A549 (cell line): Measurements from ENCODE around the gene SLC37A1. TPM values are rescaled to one million over a fixed set of nuclear protein-coding genes. Genes with fewer than 3 reads are reported as not detected.

ENCODE experiments used
- ATAC-seq, 2 experiments: fragments of 200-7000 bp in 1 of 2; fragments of >200 bp in 1 of 2; cut with Nextera tagmentation in 1 of 2; cut with Tn5 transposase in 1 of 2; 3 replicates each; pipeline versions ENCODE4 v1.8.0 to v1.9.1; 2018 to 2020; ENCODE audit warnings: mild to moderate bottlenecking in 1 of 2, moderate library complexity in 1 of 2
- CTCF ChIA-PET: fragments of 300-600 bp; sonication (Branson Sonifier 250); formaldehyde crosslinking; extraction: SDS; loops from one replicate; lab custom pipeline; 2021; ENCODE audit warnings: antibody characterized with exemption, inconsistent platforms; lab: Yijun Ruan, JAX
- POLR2A ChIA-PET: fragments of 350-600 bp; formaldehyde crosslinking; extraction: SDS; loops from one replicate; lab custom pipeline; 2021; ENCODE audit warnings: antibody characterized with exemption, inconsistent platforms; lab: Yijun Ruan, JAX
- DNase-seq, 2 experiments: peaks; one replicate each; pipeline versions ENCODE4 v3.0.0 to v3.0.0-alpha.2; 2011 to 2016; ENCODE audit warnings: low read depth in 1 of 2, low spot score in 1 of 2
- FAIRE-seq: peaks from 2 replicates; lab custom pipeline; 2011; peaks lifted over from hg19 to GRCh38; lab: Jason Lieb, UNC
- H3K27ac ChIP-seq, 2 experiments: fragments of >200 bp; sonication (Bioruptor Twin); formaldehyde crosslinking; 3 replicates each; pipeline ENCODE4 v1.5.1; 2016 to 2017
- H3K4me1 ChIP-seq: fragments of >200 bp; sonication (Bioruptor Twin); formaldehyde crosslinking; 3 replicates; pipeline ENCODE4 v1.6.1; 2016
- H3K4me2 ChIP-seq: fragments of >200 bp; sonication (Bioruptor Twin); formaldehyde crosslinking; 3 replicates; pipeline ENCODE4 v1.6.1; 2016
- H3K4me3 ChIP-seq: fragments of >200 bp; sonication (Bioruptor Twin); formaldehyde crosslinking; 3 replicates; pipeline ENCODE4 v1.5.1; 2016
- H3K9me3 ChIP-seq: fragments of >200 bp; sonication (Bioruptor Twin); formaldehyde crosslinking; 3 replicates; pipeline ENCODE4 v1.6.1; 2016
- BHLHE40 ChIP-seq: IDR thresholded peaks from 2 replicates; pipeline ENCODE4 v1.6.1; 2012; ENCODE audit warnings: low read depth, low read length, inconsistent platforms
- CBX2 ChIP-seq: fragments of 200-600 bp; sonication (generic); IDR thresholded peaks from 2 replicates; pipeline ENCODE4 v1.6.1; 2016; ENCODE audit warnings: low read depth, mild to moderate bottlenecking, borderline replicate concordance
- EHMT2 ChIP-seq: fragments of 200-600 bp; sonication (generic); IDR thresholded peaks from 2 replicates; pipeline ENCODE4 v1.6.1; 2016; ENCODE audit warnings: antibody characterized with exemption, low read depth, mild to moderate bottlenecking, moderate library complexity
- FOXS1 ChIP-seq: fragments of 250-450 bp; sonication (Bioruptor Pico); IDR thresholded peaks from 2 replicates; pipeline ENCODE4 v1.5.0; 2020; ENCODE audit warnings: mild to moderate bottlenecking, moderate library complexity
- HDAC2 ChIP-seq: fragments of 200-600 bp; sonication (generic); IDR thresholded peaks from 2 replicates; pipeline ENCODE4 v1.6.1; 2016
- HES2 ChIP-seq: fragments of >200 bp; sonication (Bioruptor Twin); formaldehyde crosslinking; IDR thresholded peaks from 2 replicates; pipeline ENCODE4 v1.6.1; 2016
- HEYL ChIP-seq: fragments of 250-450 bp; sonication (Bioruptor Pico); IDR thresholded peaks from 2 replicates; pipeline ENCODE4 v1.8.0; 2021; ENCODE audit warnings: mild to moderate bottlenecking, moderate library complexity
- HOXA7 ChIP-seq: fragments of 250-450 bp; sonication (Bioruptor Pico); IDR thresholded peaks from 2 replicates; pipeline ENCODE4 v1.5.0; 2020; ENCODE audit warnings: mild to moderate bottlenecking, moderate library complexity
- KDM1A ChIP-seq: fragments of 200-600 bp; sonication (generic); IDR thresholded peaks from 2 replicates; pipeline ENCODE4 v1.6.1; 2016; ENCODE audit warnings: low read depth, mild to moderate bottlenecking
- KDM5A ChIP-seq: fragments of 200-600 bp; sonication (generic); IDR thresholded peaks from 2 replicates; pipeline ENCODE4 v1.6.1; 2016; ENCODE audit warnings: antibody characterized with exemption, mild to moderate bottlenecking
- MAX ChIP-seq: IDR thresholded peaks from 2 replicates; pipeline ENCODE4 v1.6.1; 2012
- MAZ ChIP-seq: fragments of 150-350 bp; IDR thresholded peaks from 2 replicates; pipeline ENCODE4 v1.6.1; 2014; ENCODE audit warnings: antibody characterized with exemption, low read depth, low read length, borderline replicate concordance
- MYC ChIP-seq: IDR thresholded peaks from 2 replicates; pipeline ENCODE4 v1.6.1; 2012; ENCODE audit warnings: mild to moderate bottlenecking, inconsistent platforms, low read length, improper control_type of control experiment, borderline replicate concordance
- NR3C1 ChIP-seq: fragments of >200 bp; sonication (Bioruptor Twin); formaldehyde crosslinking; IDR thresholded peaks from 3 replicates; pipeline ENCODE4 v1.6.1; 2017
- PHF8 ChIP-seq: fragments of 200-600 bp; sonication (generic); IDR thresholded peaks from 2 replicates; pipeline ENCODE4 v1.6.1; 2016; ENCODE audit warnings: low read depth, mild to moderate bottlenecking, antibody characterized with exemption, moderate library complexity, borderline replicate concordance
- POLR2AphosphoS2 ChIP-seq: conservative IDR thresholded peaks from 2 replicates; pipeline ENCODE4 v1.6.1; 2012; ENCODE audit warnings: low read length, improper control_type of control experiment, inconsistent platforms
- RAD21 ChIP-seq, 2 experiments: fragments of >200 bp in 1 of 2; sonication (Bioruptor Twin) in 1 of 2; formaldehyde crosslinking in 1 of 2; IDR thresholded peaks in 1 of 2; conservative IDR thresholded peaks in 1 of 2; 2 replicates in 1 of 2; 3 replicates in 1 of 2; pipeline ENCODE4 v1.6.1; 2012 to 2018; ENCODE audit warnings: inconsistent platforms in 1 of 2
- REST ChIP-seq: fragments of 200-600 bp; sonication (generic); IDR thresholded peaks from 2 replicates; pipeline ENCODE4 v1.6.1; 2016; ENCODE audit warnings: antibody characterized with exemption, mild to moderate bottlenecking, moderate library complexity
- SMC3 ChIP-seq: fragments of >200 bp; sonication (Bioruptor Twin); formaldehyde crosslinking; IDR thresholded peaks from 3 replicates; pipeline ENCODE4 v1.6.1; 2018; ENCODE audit warnings: inconsistent platforms
- SREBF2 ChIP-seq: fragments of 450-650 bp; IDR thresholded peaks from 2 replicates; pipeline ENCODE4 v1.6.1; 2014; ENCODE audit warnings: mild to moderate bottlenecking, moderate library complexity
- TFCP2L1 ChIP-seq: fragments of 250-450 bp; sonication (Bioruptor Pico); IDR thresholded peaks from 2 replicates; pipeline ENCODE4 v1.5.0; 2021; ENCODE audit warnings: mild to moderate bottlenecking
- ZFP36 ChIP-seq: fragments of 450-650 bp; IDR thresholded peaks from 2 replicates; pipeline ENCODE4 v1.6.1; 2014; ENCODE audit warnings: borderline replicate concordance; ENCODE audit not compliant: partially characterized antibody
- ZSCAN20 ChIP-seq: fragments of 250-450 bp; sonication (Bioruptor Pico); IDR thresholded peaks from 2 replicates; pipeline ENCODE4 v1.8.0; 2022; ENCODE audit warnings: mild to moderate bottlenecking, moderate library complexity
- WGBS: methylation state at CpG from one replicate; pipeline ENCODE4 v1.1.6; 2017; ENCODE audit errors: missing lambda C conversion rate; 5-methylcytosine and 5-hydroxymethylcytosine counted together
- polyA plus RNA-seq, 4 experiments: library from polyadenylated mRNA; depleted of rRNA in 3 of 4; stranded (reverse); fragments of >200 nt; fragmentation: RNase III in 1 of 4; extraction: RNeasy Plus Mini Kit Qiagen cat#74134 plus additional on column Dnase treatment in 1 of 4; gene quantifications; 2 replicates in 3 of 4; 3 replicates in 1 of 4; pipeline ENCODE4 v1.2.3, GENCODE V29; 2011 to 2017
- TF ChIP-seq, protein P1 (sequence below): fragments of 150-350 bp; IDR thresholded peaks from 2 replicates; pipeline ENCODE4 v1.6.1; 2014; ENCODE audit warnings: low read depth, mild to moderate bottlenecking, low read length
- TF ChIP-seq, protein P2 (sequence below): fragments of 450-650 bp; IDR thresholded peaks from 2 replicates; pipeline ENCODE4 v1.6.1; 2014; ENCODE audit warnings: antibody characterized with exemption

Gene SLC37A1
- polyA plus RNA-seq, 2 of the 4 experiments (the other 2 are of a cell fraction), result 1.9 to 2.1 TPM

DNA sequence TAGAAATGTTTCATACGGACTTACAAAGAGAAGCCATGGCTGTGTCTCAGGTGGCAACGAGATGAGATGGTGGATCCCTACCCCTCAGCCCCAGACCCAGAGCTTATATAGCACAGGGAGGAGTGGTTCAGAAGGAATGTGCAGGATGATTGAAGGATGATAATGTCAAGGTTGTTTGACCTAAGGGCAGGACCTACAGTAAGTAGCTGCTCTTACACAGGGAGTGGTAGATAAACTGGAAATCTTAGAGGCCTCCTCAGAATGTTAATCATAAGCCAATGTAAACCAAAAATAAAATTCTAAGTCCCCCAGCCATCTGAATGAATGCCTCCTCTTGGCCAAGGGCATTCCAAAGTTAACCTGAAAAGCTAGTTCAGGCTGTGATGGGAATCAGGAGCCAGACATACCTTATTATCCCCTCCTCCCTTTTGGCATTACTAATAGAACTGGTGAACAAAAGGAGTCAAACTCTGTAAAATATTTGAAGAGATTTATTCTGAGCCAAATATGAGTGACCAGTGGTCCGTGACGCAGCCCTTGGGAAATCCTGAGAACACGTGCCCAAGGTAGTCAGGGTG is 94.0 kb downstream of the SLC37A1 start:
- H3K4me3 ChIP-seq, result no peak overlapping the region
- ChIA-PET CTCF (interaction anchor here (0.8 to 1.1 kb wide), 2 partner anchors 15 to 23 kb away, joined by 3 read pairs; no protein-coding TSS in a partner anchor), POLR2A (no interaction called here)
- H3K4me2 ChIP-seq, result no peak overlapping the region
- H3K27ac ChIP-seq, result no peak overlapping the region
- no peaks in the 10 kb centered on the region for H3K4me1 ChIP-seq
- FAIRE-seq (no peak), DNase-seq (no peak), ATAC-seq (no peak)
- WGBS, result 41% methylated on average over 4 of the region's 5 CpGs
- TF ChIP-seq KDM5A (no peak), MAZ (no peak), HDAC2 (no peak), HES2 (no peak)
- 0 out of 3 replicates have a peak, but pooled peaks cover 4% of the 10 kb centered on the region for H3K9me3 ChIP-seq

DNA sequence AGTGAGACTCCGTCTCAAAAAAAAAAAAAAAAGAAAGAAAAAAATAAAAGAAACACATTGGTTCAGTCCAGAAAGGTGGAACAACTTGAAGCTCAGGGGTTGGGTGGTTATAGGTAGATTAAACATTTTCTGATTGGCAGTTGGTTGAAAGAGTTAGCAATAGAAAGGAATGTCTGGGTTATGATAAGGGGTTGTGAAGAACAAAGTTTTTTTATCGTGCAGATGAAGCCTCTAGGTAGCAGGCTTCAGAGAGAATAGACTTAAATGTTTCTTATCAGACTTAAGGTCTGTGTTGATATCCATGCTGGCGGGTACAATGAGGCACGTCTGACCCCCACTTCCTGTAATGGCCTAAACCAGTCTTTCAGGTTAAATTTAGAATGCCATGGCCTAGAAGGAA is 94.8 kb downstream of the SLC37A1 start:
- no peak for ATAC-seq
- WGBS, result 47% methylated on average over 4 of the region's 4 CpGs

GRCh38 chr21:42609811-42610210 is 96.2 kb downstream of the SLC37A1 start:
- ATAC-seq (no peak), FAIRE-seq (no peak), DNase-seq (no peak)
- no peak overlapping the region for H3K4me2 ChIP-seq
- H3K4me1 ChIP-seq, result no peaks in the 10 kb centered on the region; the same call in 2 of the 3 replicates
- WGBS, result 50% methylated on average over 1 of the region's 2 CpGs
- ChIA-PET POLR2A (no interaction called here), CTCF (no interaction called here)
- H3K9me3 ChIP-seq, result no peaks in the 10 kb centered on the region
- TF ChIP-seq, protein P1, sequence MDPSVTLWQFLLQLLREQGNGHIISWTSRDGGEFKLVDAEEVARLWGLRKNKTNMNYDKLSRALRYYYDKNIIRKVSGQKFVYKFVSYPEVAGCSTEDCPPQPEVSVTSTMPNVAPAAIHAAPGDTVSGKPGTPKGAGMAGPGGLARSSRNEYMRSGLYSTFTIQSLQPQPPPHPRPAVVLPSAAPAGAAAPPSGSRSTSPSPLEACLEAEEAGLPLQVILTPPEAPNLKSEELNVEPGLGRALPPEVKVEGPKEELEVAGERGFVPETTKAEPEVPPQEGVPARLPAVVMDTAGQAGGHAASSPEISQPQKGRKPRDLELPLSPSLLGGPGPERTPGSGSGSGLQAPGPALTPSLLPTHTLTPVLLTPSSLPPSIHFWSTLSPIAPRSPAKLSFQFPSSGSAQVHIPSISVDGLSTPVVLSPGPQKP, result no peak
- TF ChIP-seq, protein P2, sequence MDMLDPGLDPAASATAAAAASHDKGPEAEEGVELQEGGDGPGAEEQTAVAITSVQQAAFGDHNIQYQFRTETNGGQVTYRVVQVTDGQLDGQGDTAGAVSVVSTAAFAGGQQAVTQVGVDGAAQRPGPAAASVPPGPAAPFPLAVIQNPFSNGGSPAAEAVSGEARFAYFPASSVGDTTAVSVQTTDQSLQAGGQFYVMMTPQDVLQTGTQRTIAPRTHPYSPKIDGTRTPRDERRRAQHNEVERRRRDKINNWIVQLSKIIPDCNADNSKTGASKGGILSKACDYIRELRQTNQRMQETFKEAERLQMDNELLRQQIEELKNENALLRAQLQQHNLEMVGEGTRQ, result peak; percentile 80
- TF ChIP-seq HEYL (CRISPR knock-in tag) (no peak), HOXA7 (CRISPR knock-in tag) (no peak), CBX2 (no peak)
- no peak overlapping the region for H3K27ac ChIP-seq
- no peak overlapping the region for H3K4me3 ChIP-seq

More for the DNA sequence above, 94.8 kb downstream of the SLC37A1 start:
- TF ChIP-seq REST (no peak), NR3C1 (no peak), PHF8 (no peak), KDM1A (no peak), EHMT2 (no peak), ZSCAN20 (CRISPR knock-in tag) (no peak), TFCP2L1 (CRISPR knock-in tag) (no peak), SMC3 (no peak), SREBF2 (no peak), FOXS1 (no peak), BHLHE40 (no peak), HES2 (no peak), MAX (no peak), POLR2AphosphoS2 (no peak), MYC (no peak), ZFP36 (no peak), RAD21 (conservative IDR thresholded peaks at IDR 0.05 in 1 of 2, IDR thresholded peaks at IDR 0.05 in 1 of 2) (no peak)
- POLR2A ChIA-PET, result no interaction called here
- FAIRE-seq (no peak), DNase-seq (no peak)
- no peaks in the 10 kb centered on the region for H3K4me1 ChIP-seq
- no peak overlapping the region for H3K4me3 ChIP-seq
- 0 out of 3 replicates have a peak, but pooled peaks cover 4% of the 10 kb centered on the region for H3K9me3 ChIP-seq
- no peak overlapping the region for H3K27ac ChIP-seq
- CTCF ChIA-PET, result no interaction called here
- H3K4me2 ChIP-seq, result no peak overlapping the region
